Measurements from ENCODE around the gene ASCL2.

Gene ASCL2

GRCh38 chr11:2312232-2313042 is 42.0 kb upstream of the ASCL2 start:
- H3K4me3 ChIP-seq (ENCODE audit: control insufficient read depth, low read depth, low read length): no peak overlapping the region
- TF ChIP-seq CTCF (conservative IDR thresholded peaks at IDR 0.05; ENCODE audit: control insufficient read depth, insufficient read depth, low read depth, low read length): peak; percentile 11
- DNase-seq (ENCODE audit: low read depth): peak; percentile 87

- TF ChIP-seq CTCF (conservative IDR thresholded peaks at IDR 0.05; ENCODE audit: control insufficient read depth, insufficient read depth, low read depth, low read length): no peak
- DNase-seq (ENCODE audit: low read depth): no peak
- no peak overlapping the region for H3K4me3 ChIP-seq (ENCODE audit: control insufficient read depth, low read depth, low read length)
These were observed 41.2 kb upstream of the ASCL2 start for GRCh38 chr11:2311353-2312133.

GRCh38 chr11:2310786-2311352 is 40.5 kb upstream of the ASCL2 start:
- no peak for TF ChIP-seq CTCF (conservative IDR thresholded peaks at IDR 0.05; ENCODE audit: control insufficient read depth, insufficient read depth, low read depth, low read length)
- H3K4me3 ChIP-seq (ENCODE audit: control insufficient read depth, low read depth, low read length): no peak overlapping the region
- no peak for DNase-seq (ENCODE audit: low read depth)

- H3K4me3 ChIP-seq (ENCODE audit: control insufficient read depth, low read depth, low read length): no peak overlapping the region
- no peak for DNase-seq (ENCODE audit: low read depth)
- TF ChIP-seq CTCF (conservative IDR thresholded peaks at IDR 0.05; ENCODE audit: control insufficient read depth, insufficient read depth, low read depth, low read length): no peak
These were observed 39.8 kb upstream of the ASCL2 start for GRCh38 chr11:2310073-2310785.

- no peak for TF ChIP-seq CTCF (conservative IDR thresholded peaks at IDR 0.05; ENCODE audit: control insufficient read depth, insufficient read depth, low read depth, low read length)
- H3K4me3 ChIP-seq (ENCODE audit: control insufficient read depth, low read depth, low read length): no peak overlapping the region
- no peak for DNase-seq (ENCODE audit: low read depth)
These were observed 39.1 kb upstream of the ASCL2 start for GRCh38 chr11:2309251-2310072.

Data from fibroblast of mammary gland (primary cell).